ENCODE measurements around the gene OR10G4.
"Not testable (repeated sequence)": the region's sequence is repeated elsewhere in the genome, so short reads cannot be mapped to it uniquely, and the experiment has no call there.

Gene OR10G4, protein sequence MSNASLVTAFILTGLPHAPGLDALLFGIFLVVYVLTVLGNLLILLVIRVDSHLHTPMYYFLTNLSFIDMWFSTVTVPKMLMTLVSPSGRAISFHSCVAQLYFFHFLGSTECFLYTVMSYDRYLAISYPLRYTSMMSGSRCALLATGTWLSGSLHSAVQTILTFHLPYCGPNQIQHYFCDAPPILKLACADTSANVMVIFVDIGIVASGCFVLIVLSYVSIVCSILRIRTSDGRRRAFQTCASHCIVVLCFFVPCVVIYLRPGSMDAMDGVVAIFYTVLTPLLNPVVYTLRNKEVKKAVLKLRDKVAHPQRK

GRCh38 chr11:124012697-124013096 lies at the start of gene OR10G4:
Gene OR10G4 (plus strand): TSS chr11:124012997. CDS start chr11:124015575, 2,578 bp downstream.
- no peak within 1 kb of the TSS for H3K4me3 ChIP-seq (ENCODE audit: low read depth, low read length)
- TF ChIP-seq CTCF (IDR thresholded peaks at IDR 0.05; ENCODE audit: borderline replicate concordance, insufficient read depth, low read depth, low read length), result no peak

GRCh38 chr11:123973816-123974215 lies 39.0 kb upstream of the OR10G4 start:
- no peak for TF ChIP-seq CTCF (IDR thresholded peaks at IDR 0.05; ENCODE audit: borderline replicate concordance, insufficient read depth, low read depth, low read length)

GRCh38 chr11:123976770-123977560 lies 35.8 kb upstream of the OR10G4 start:
- TF ChIP-seq CTCF (IDR thresholded peaks at IDR 0.05; ENCODE audit: borderline replicate concordance, insufficient read depth, low read depth, low read length), result no peak

More at GRCh38 chr11:123973816-123974215, 39.0 kb upstream of the OR10G4 start:
- no peak overlapping the region for H3K4me3 ChIP-seq (ENCODE audit: low read depth, low read length)

DNA sequence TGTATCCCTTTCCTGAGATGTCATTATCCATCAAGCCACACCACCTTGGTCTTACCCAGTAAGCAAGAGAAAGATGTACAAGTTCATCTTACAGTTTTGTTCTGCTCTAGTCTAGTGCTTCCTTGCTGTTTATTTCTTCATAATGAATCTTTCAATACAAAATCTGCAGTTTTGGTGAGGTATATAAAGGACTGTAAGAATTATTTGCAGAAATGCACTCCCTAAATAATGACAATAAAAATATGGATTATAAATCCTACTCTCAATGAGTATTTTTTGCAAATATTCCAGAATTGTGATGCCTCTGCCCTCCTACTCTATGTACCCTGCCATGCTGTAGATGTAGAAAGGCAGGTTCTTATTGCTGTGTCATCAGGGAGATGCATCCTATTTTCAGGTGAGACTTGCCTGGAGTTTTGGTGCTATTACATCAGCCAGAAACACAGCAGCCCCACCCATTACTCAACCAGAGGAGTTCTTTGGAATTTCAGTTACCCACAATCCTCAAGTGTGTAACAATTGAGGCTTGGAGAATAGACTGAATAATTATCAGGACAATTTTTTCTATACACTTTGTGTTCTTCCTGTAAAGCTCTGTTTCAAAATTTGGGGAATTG lies 35.0 kb upstream of the OR10G4 start, which contains the start of gene OR10S1:
TSS of gene OR10S1 (minus strand) at position 51 of the 617 bp plus-strand sequence. CDS start 117 bp downstream, outside the sequence.
- no peak for TF ChIP-seq CTCF (IDR thresholded peaks at IDR 0.05; ENCODE audit: borderline replicate concordance, insufficient read depth, low read depth, low read length)
- H3K4me3 ChIP-seq (ENCODE audit: low read depth, low read length), result no peak within 1 kb of the TSS

More at GRCh38 chr11:123976770-123977560, 35.8 kb upstream of the OR10G4 start:
- no peak overlapping the region for H3K4me3 ChIP-seq (ENCODE audit: low read depth, low read length)

DNA sequence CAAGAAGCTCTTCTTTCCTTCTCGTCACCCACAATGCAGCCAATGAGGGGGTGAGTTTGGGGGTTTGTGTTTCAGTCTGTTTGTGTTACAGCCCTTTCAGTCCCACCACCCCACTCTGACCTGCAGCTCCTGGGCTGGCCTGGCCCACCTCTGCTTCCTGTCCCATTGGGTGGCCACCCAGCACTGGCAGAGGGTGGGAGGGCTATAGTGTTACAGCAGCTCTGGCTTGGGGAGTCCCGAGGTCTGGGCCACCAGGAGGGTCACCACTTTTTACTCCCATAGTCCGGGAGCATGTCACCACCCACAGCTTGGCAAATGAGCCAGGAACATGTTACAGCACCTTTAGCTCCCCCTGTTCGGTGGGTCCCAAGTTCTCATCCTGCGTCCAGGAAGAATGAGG lies 33.5 kb upstream of the OR10G4 start:
- H3K4me3 ChIP-seq (ENCODE audit: low read depth, low read length), result no peak overlapping the region
- no peak for TF ChIP-seq CTCF (IDR thresholded peaks at IDR 0.05; ENCODE audit: borderline replicate concordance, insufficient read depth, low read depth, low read length)

GRCh38 chr11:123995119-123995518 lies 17.7 kb upstream of the OR10G4 start, which contains the start of gene OR10G6:
Gene OR10G6 (minus strand): TSS chr11:123995161. CDS start chr11:123995161, 0 bp downstream.
- no peak for TF ChIP-seq CTCF (IDR thresholded peaks at IDR 0.05; ENCODE audit: borderline replicate concordance, insufficient read depth, low read depth, low read length)
- H3K4me3 ChIP-seq (ENCODE audit: low read depth, low read length), result no peak within 1 kb of the TSS

GRCh38 chr11:124015837-124016236 lies 3.0 kb downstream of the OR10G4 start:
- H3K4me3 ChIP-seq (ENCODE audit: low read depth, low read length), result not testable (repeated sequence)

All from GM12875 (cell line).